ACC112 (cell line): Measurements from ENCODE around the gene FOXI1.
A peak's percentile ranks its signal among the peaks of the same experiment; 100 is the strongest.

Experiments
- H2AFZ ChIP-seq: fragments of 200-600 bp; sonication (generic); one replicate; pipeline ENCODE4 v1.6.0; 2017; ENCODE audit warnings: antibody characterized with exemption, low read length; ENCODE audit not compliant: unreplicated experiment
- H3K27ac ChIP-seq: fragments of 200-600 bp; sonication (generic); 2 replicates; pipeline ENCODE4 v1.5.1; 2014; ENCODE audit warnings: low read depth, mild to moderate bottlenecking, antibody characterized with exemption, low read length, moderate library complexity
- H3K27me3 ChIP-seq: fragments of 200-600 bp; sonication (generic); 2 replicates; pipeline ENCODE4 v1.6.1; 2014; ENCODE audit warnings: mild to moderate bottlenecking, antibody characterized with exemption, low read length, moderate library complexity, mixed read lengths; ENCODE audit not compliant: insufficient read depth
- H3K36me3 ChIP-seq: fragments of 200-600 bp; sonication (generic); 2 replicates; pipeline ENCODE4 v1.6.1; 2016; ENCODE audit warnings: mild to moderate bottlenecking, antibody characterized with exemption, low read length, moderate library complexity, mixed read lengths; ENCODE audit not compliant: insufficient read depth
- H3K4me1 ChIP-seq: fragments of 200-600 bp; sonication (generic); one replicate; pipeline ENCODE4 v1.6.1; 2016; ENCODE audit warnings: low read length, mixed read lengths; ENCODE audit not compliant: insufficient read depth, unreplicated experiment, control insufficient read depth
- H3K4me3 ChIP-seq: fragments of 200-600 bp; sonication (generic); 2 replicates; pipeline ENCODE4 v1.5.1; 2014; ENCODE audit warnings: mild to moderate bottlenecking, low read depth, low read length
- H3K79me2 ChIP-seq: fragments of 200-600 bp; sonication (generic); one replicate; pipeline ENCODE4 v1.6.0; 2016; ENCODE audit warnings: low read length; ENCODE audit not compliant: control insufficient read depth, unreplicated experiment, insufficient read depth

The FOXI1 gene

DNA sequence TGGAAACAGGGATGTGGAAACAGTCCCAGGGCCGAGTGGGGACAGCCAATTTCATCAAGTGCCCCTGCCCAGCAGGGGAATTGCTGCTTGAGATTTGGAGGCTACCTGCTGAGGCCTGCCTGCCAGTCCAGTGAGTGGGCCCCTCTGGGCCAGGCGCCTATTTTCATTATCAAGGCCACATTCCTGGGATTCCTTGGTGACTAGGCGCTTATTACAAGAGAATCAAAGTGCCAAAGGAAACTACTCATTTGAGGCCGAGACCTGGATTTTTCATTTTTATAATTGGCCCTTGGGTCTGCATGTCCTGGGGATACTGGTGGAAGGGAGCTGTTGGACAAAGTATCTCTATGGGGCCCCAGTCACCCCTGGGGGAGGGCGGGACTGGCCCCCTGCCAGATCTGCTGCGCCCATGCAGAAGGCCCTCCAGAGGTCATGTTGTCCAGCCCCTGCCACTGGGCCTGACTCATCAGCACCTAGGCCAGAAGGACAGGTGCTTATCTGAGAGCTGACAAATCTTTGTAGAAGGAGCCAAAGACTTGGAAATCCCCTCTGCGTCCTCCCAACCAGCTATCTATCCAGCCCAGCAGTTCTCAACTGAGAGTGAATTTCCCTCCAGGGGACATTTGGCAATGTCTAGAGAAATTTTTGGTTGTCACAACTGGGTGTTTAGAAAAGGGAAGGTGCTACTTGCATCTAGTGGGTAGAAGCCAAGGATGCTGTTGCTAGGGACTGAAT lies 45.6 kb downstream of the FOXI1 start:
- Histone ChIP-seq H2AFZ (no peak overlapping the region), H3K36me3 (no peaks in the 10 kb centered on the region)

GRCh38 chr5:170152767-170153166 lies 47.1 kb downstream of the FOXI1 start:
- Histone ChIP-seq H3K4me3 (no peak overlapping the region), H2AFZ (no peak overlapping the region), H3K27me3 (no peaks in the 10 kb centered on the region), H3K27ac (no peak overlapping the region), H3K36me3 (no peaks in the 10 kb centered on the region), H3K79me2 (no peaks in the 10 kb centered on the region), H3K4me1 (peaks cover 16% of the 10 kb centered on the region)

More for the DNA sequence above, 45.6 kb downstream of the FOXI1 start:
- Histone ChIP-seq H3K79me2 (no peaks in the 10 kb centered on the region), H3K27ac (peak overlapping the region; percentile 37; the same call in 1 of the 2 replicates), H3K4me3 (peak overlapping the region; percentile 3; the same call in 1 of the 2 replicates), H3K4me1 (peaks cover 16% of the 10 kb centered on the region), H3K27me3 (no peaks in the 10 kb centered on the region)

- H3K27ac ChIP-seq, result no peak overlapping the region
- no peak overlapping the region for H3K4me3 ChIP-seq
Observed at GRCh38 chr5:170154297-170154696, 48.6 kb downstream of the FOXI1 start.

GRCh38 chr5:170154744-170155143 lies 49.0 kb downstream of the FOXI1 start:
- peaks cover 16% of the 10 kb centered on the region for H3K4me1 ChIP-seq
- H3K27ac ChIP-seq, result no peak overlapping the region

More at GRCh38 chr5:170154297-170154696, 48.6 kb downstream of the FOXI1 start:
- Histone ChIP-seq H3K27me3 (no peaks in the 10 kb centered on the region), H2AFZ (no peak overlapping the region), H3K4me1 (peaks cover 16% of the 10 kb centered on the region), H3K79me2 (no peaks in the 10 kb centered on the region), H3K36me3 (no peaks in the 10 kb centered on the region)

GRCh38 chr5:170155771-170156170 lies 50.1 kb downstream of the FOXI1 start:
- Histone ChIP-seq H3K36me3 (no peaks in the 10 kb centered on the region), H3K27me3 (no peaks in the 10 kb centered on the region), H3K4me1 (peaks cover 14% of the 10 kb centered on the region), H3K4me3 (no peak overlapping the region), H3K79me2 (no peaks in the 10 kb centered on the region), H2AFZ (no peak overlapping the region), H3K27ac (no peak overlapping the region)

More at GRCh38 chr5:170154744-170155143, 49.0 kb downstream of the FOXI1 start:
- no peaks in the 10 kb centered on the region for H3K27me3 ChIP-seq
- no peak overlapping the region for H3K4me3 ChIP-seq
- H2AFZ ChIP-seq, result no peak overlapping the region
- H3K79me2 ChIP-seq, result no peaks in the 10 kb centered on the region
- no peaks in the 10 kb centered on the region for H3K36me3 ChIP-seq

GRCh38 chr5:170159101-170159698 lies 53.5 kb downstream of the FOXI1 start:
- Histone ChIP-seq H2AFZ (no peak overlapping the region), H3K27me3 (0 out of 2 replicates have a peak, but pooled peaks cover 4% of the 10 kb centered on the region), H3K36me3 (no peaks in the 10 kb centered on the region), H3K27ac (no peak overlapping the region), H3K4me3 (no peak overlapping the region), H3K79me2 (no peaks in the 10 kb centered on the region), H3K4me1 (no peaks in the 10 kb centered on the region)
